Anterior cingulate cortex (tissue), 58 donors: ENCODE measurements around the gene TMC6.
A peak's percentile ranks its signal among the peaks of the same experiment; 100 is the strongest.
"Not testable (repeated sequence)": the region's sequence is repeated elsewhere in the genome, so short reads cannot be mapped to it uniquely, and the experiment has no call there.

ENCODE experiments used
- DNase-seq, 58 donors: peaks; one replicate each; lab custom pipeline; 2025; lab: John Stamatoyannopoulos, UW

TMC6 gene

GRCh38 chr17:78089576-78090281 lies 38.8 kb downstream of the TMC6 start:
- DNase-seq = no peak

GRCh38 chr17:78088529-78088928 lies 40.0 kb downstream of the TMC6 start:
- no peak for DNase-seq

- no peak for DNase-seq
Measured at GRCh38 chr17:78086740-78087139, 41.8 kb downstream of the TMC6 start.

GRCh38 chr17:78082988-78083387 lies 45.6 kb downstream of the TMC6 start:
- DNase-seq = peak in 1 of 58 donors; percentile 16

GRCh38 chr17:78082355-78082872 lies 46.1 kb downstream of the TMC6 start:
- DNase-seq = peak in 17 of 58 donors; percentile 16 to 66 (median 40)

GRCh38 chr17:78081551-78081950 lies 47.0 kb downstream of the TMC6 start:
- no peak for DNase-seq

GRCh38 chr17:78079253-78079652 lies 49.3 kb downstream of the TMC6 start:
- no peak for DNase-seq

- DNase-seq = peak in 34 of 58 donors; percentile 5 to 75 (median 46)
Measured at GRCh38 chr17:78075545-78075944, 53.0 kb downstream of the TMC6 start.

GRCh38 chr17:78075011-78075410 lies 53.5 kb downstream of the TMC6 start:
- no peak for DNase-seq

GRCh38 chr17:78072961-78073360 lies 55.6 kb downstream of the TMC6 start:
- no peak for DNase-seq

- DNase-seq = no peak
Measured at GRCh38 chr17:78069695-78070094, 58.9 kb downstream of the TMC6 start.

- not testable (repeated sequence) for DNase-seq
Measured at GRCh38 chr17:78066976-78067375, 61.6 kb downstream of the TMC6 start.

GRCh38 chr17:78064708-78065107 lies 63.8 kb downstream of the TMC6 start:
- DNase-seq = no peak

GRCh38 chr17:78063489-78063888 lies 65.1 kb downstream of the TMC6 start:
- no peak for DNase-seq

GRCh38 chr17:78062596-78062995 lies 66.0 kb downstream of the TMC6 start:
- no peak for DNase-seq
